H9 (cell line): ENCODE measurements around the gene RNU1-1. TPM values are rescaled to one million over a fixed set of nuclear protein-coding genes. Genes with fewer than 3 reads are reported as not detected.
"Not testable (repeated sequence)": the region's sequence is repeated elsewhere in the genome, so short reads cannot be mapped to it uniquely, and the experiment has no call there.

Experiments
- DNase-seq: peaks from one replicate; pipeline ENCODE4 v3.0.0-alpha.2; 2017
- H2AFZ ChIP-seq: one replicate; pipeline ENCODE4 v1.6.1; 2013; ENCODE audit warnings: mild to moderate bottlenecking, low read length, control low read depth, moderate library complexity
- H2AK5ac ChIP-seq: 2 replicates; pipeline ENCODE4 v1.6.1; 2013; ENCODE audit warnings: low read length, control low read depth, mixed read lengths; ENCODE audit not compliant: insufficient read length
- H2BK120ac ChIP-seq: one replicate; pipeline ENCODE4 v1.6.1; 2013; ENCODE audit warnings: low read depth, mild to moderate bottlenecking, low read length, control low read depth, inconsistent platforms; ENCODE audit not compliant: poor library complexity, severe bottlenecking
- H2BK12ac ChIP-seq: 2 replicates; pipeline ENCODE4 v1.6.1; 2013; ENCODE audit warnings: low read length, control low read depth, mixed read lengths, low read depth; ENCODE audit not compliant: insufficient read length
- H2BK15ac ChIP-seq: 2 replicates; pipeline ENCODE4 v1.6.1; 2013; ENCODE audit warnings: low read depth, low read length, control low read depth
- H2BK20ac ChIP-seq: one replicate; pipeline ENCODE4 v1.6.1; 2013; ENCODE audit warnings: low read depth, mild to moderate bottlenecking, low read length, control low read depth, inconsistent platforms; ENCODE audit not compliant: poor library complexity, severe bottlenecking
- H2BK5ac ChIP-seq: 2 replicates; pipeline ENCODE4 v1.6.1; 2013; ENCODE audit warnings: low read length, control low read depth, mixed read lengths; ENCODE audit not compliant: insufficient read length
- H3K14ac ChIP-seq: 2 replicates; pipeline ENCODE4 v1.6.1; 2013; ENCODE audit warnings: low read length, control low read depth; ENCODE audit not compliant: insufficient read depth
- H3K18ac ChIP-seq: 2 replicates; pipeline ENCODE4 v1.6.1; 2013; ENCODE audit warnings: low read depth, mild to moderate bottlenecking, mixed read lengths, low read length, control low read depth; ENCODE audit not compliant: insufficient read length
- H3K23ac ChIP-seq: 2 replicates; pipeline ENCODE4 v1.6.1; 2013; ENCODE audit warnings: low read length, control low read depth, mixed read lengths, low read depth; ENCODE audit not compliant: insufficient read length
- H3K23me2 ChIP-seq: 2 replicates; pipeline ENCODE4 v1.6.1; 2013; ENCODE audit warnings: low read depth, mild to moderate bottlenecking, mixed read lengths, low read length, control low read depth; ENCODE audit not compliant: insufficient read length, poor library complexity, severe bottlenecking
- H3K27ac ChIP-seq: 2 replicates; pipeline ENCODE4 v1.5.1; 2013; ENCODE audit warnings: low read length, control low read depth, mixed read lengths, low read depth; ENCODE audit not compliant: insufficient read length
- H3K27me3 ChIP-seq: 2 replicates; pipeline ENCODE4 v1.6.1; 2013; ENCODE audit warnings: low read length, control low read depth, inconsistent platforms; ENCODE audit not compliant: insufficient read depth
- H3K4ac ChIP-seq: 2 replicates; pipeline ENCODE4 v1.6.1; 2013; ENCODE audit warnings: low read depth, mild to moderate bottlenecking, control low read depth, inconsistent platforms, low read length, moderate library complexity
- H3K4me1 ChIP-seq: 2 replicates; pipeline ENCODE4 v1.6.1; 2013; ENCODE audit warnings: low read length, control low read depth, inconsistent platforms; ENCODE audit not compliant: insufficient read depth
- H3K4me2 ChIP-seq: 2 replicates; pipeline ENCODE4 v1.6.1; 2013; ENCODE audit warnings: low read length, control low read depth, mixed read lengths; ENCODE audit not compliant: insufficient read length, insufficient read depth
- H3K56ac ChIP-seq: 2 replicates; pipeline ENCODE4 v1.6.1; 2013; ENCODE audit warnings: low read depth, mild to moderate bottlenecking, mixed read lengths, low read length, control low read depth; ENCODE audit not compliant: insufficient read length
- H3K79me1 ChIP-seq: 2 replicates; pipeline ENCODE4 v1.6.1; 2013; ENCODE audit warnings: low read depth, mild to moderate bottlenecking, moderate library complexity, low read length, control low read depth, inconsistent platforms; ENCODE audit not compliant: insufficient read depth, poor library complexity, severe bottlenecking
- H3K79me2 ChIP-seq: 2 replicates; pipeline ENCODE4 v1.6.1; 2013; ENCODE audit warnings: low read length, control low read depth, inconsistent platforms; ENCODE audit not compliant: insufficient read depth
- H3K9ac ChIP-seq: 2 replicates; pipeline ENCODE4 v1.6.1; 2013; ENCODE audit warnings: low read length, control low read depth, mixed read lengths; ENCODE audit not compliant: insufficient read length; ENCODE audit errors: extremely low read depth
- H3K9me3 ChIP-seq: one replicate; pipeline ENCODE4 v1.6.1; 2013; ENCODE audit warnings: low read depth, low read length, inconsistent platforms; ENCODE audit not compliant: control insufficient read depth
- H3T11ph ChIP-seq: one replicate; pipeline ENCODE4 v1.6.1; 2013; ENCODE audit warnings: mild to moderate bottlenecking, low read length, control low read depth, inconsistent platforms
- H4K20me1 ChIP-seq: one replicate; pipeline ENCODE4 v1.6.1; 2013; ENCODE audit not compliant: control insufficient read depth, insufficient read length, insufficient read depth
- H4K5ac ChIP-seq: 2 replicates; pipeline ENCODE4 v1.6.1; 2013; ENCODE audit warnings: low read depth, mild to moderate bottlenecking, mixed read lengths, low read length, control low read depth; ENCODE audit not compliant: insufficient read length
- H4K8ac ChIP-seq: replicated peaks from 2 replicates; pipeline ENCODE4 v1.6.1; 2013; ENCODE audit warnings: low read length, control low read depth, mixed read lengths, low read depth; ENCODE audit not compliant: insufficient read length
- H4K91ac ChIP-seq: 2 replicates; pipeline ENCODE4 v1.6.1; 2013; ENCODE audit warnings: low read depth, mild to moderate bottlenecking, moderate library complexity, mixed read lengths, low read length, control low read depth; ENCODE audit not compliant: insufficient read length
- H3K27ac Mint-ChIP-seq, 3 experiments: 2 replicates in 2 of 3; 3 replicates in 1 of 3; pipeline ENCODE4 v1.8.0; 2020 to 2021; ENCODE audit warnings: mixed read lengths in 3 of 3, mild to moderate bottlenecking in 1 of 3, moderate library complexity in 1 of 3
- H3K27me3 Mint-ChIP-seq: 2 replicates; pipeline ENCODE4 v1.8.0; 2021; ENCODE audit warnings: low read depth, mild to moderate bottlenecking, moderate library complexity, mixed read lengths
- H3K36me3 Mint-ChIP-seq, 3 experiments: 2 replicates in 2 of 3; 3 replicates in 1 of 3; pipeline ENCODE4 v1.8.0; 2020 to 2021; ENCODE audit warnings: low read depth in 3 of 3, mixed read lengths in 3 of 3; ENCODE audit not compliant: insufficient read depth in 1 of 3
- H3K4me1 Mint-ChIP-seq, 2 experiments: 2 replicates each; pipeline ENCODE4 v1.8.0; 2020; ENCODE audit warnings: mixed read lengths in 2 of 2
- H3K4me3 Mint-ChIP-seq, 2 experiments: 2 replicates in 1 of 2; 3 replicates in 1 of 2; pipeline ENCODE4 v1.8.0; 2020 to 2021; ENCODE audit warnings: mild to moderate bottlenecking in 2 of 2, mixed read lengths in 2 of 2, moderate library complexity in 1 of 2
- H3K9me3 Mint-ChIP-seq, 2 experiments: 2 replicates in 1 of 2; 3 replicates in 1 of 2; pipeline ENCODE4 v1.8.0; 2020; ENCODE audit warnings: mild to moderate bottlenecking in 2 of 2, mixed read lengths in 2 of 2, moderate library complexity in 1 of 2
- WGBS: extraction: QIAGEN DNeasy Blood & Tissue Kit; methylation state at CpG from one replicate; pipeline ENCODE4 v1.1.7; 2013; ENCODE audit warnings: missing lambda C conversion rate, low lambda C conversion rate, mixed read lengths; ENCODE audit not compliant: insufficient read length; ENCODE audit errors: extremely low coverage; 5-methylcytosine and 5-hydroxymethylcytosine counted together
- total RNA-seq: library from RNA; stranded (reverse); gene quantifications from 2 replicates; pipeline ENCODE4 v1.2.1, GENCODE V29; 2021

RNU1-1 gene
- total RNA-seq, 1 experiment from 2014 or later = 2,051 TPM

DNA sequence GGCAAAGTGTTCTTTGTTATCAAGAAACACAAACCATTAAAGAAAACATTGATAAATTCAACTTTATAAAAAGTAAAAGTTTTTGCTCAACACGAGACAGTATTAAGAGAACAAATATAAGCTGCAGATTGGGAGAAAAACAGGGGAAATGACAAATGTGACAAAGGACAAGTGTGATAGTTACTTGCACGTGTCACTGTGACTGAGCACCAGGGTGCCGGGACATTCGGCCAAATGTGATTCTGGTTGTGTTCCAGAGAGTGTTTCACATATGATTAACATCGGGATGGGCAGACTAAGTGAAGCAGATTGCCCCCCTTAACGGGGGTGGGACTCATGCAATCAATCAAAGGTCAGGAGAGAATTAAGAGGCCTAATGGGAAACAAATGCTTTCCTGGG lies 46.4 kb upstream of the RNU1-1 start:
- H2BK12ac ChIP-seq, H2AK5ac ChIP-seq, H4K91ac ChIP-seq, H3K4ac ChIP-seq, H3K4me1 Mint-ChIP-seq, H2BK5ac ChIP-seq, H3K23me2 ChIP-seq, H3K4me1 ChIP-seq, H2AFZ ChIP-seq, H3K27ac Mint-ChIP-seq, H3T11ph ChIP-seq, H2BK120ac ChIP-seq, H3K18ac ChIP-seq, H2BK20ac ChIP-seq, H4K8ac ChIP-seq, H3K14ac ChIP-seq, H3K79me1 ChIP-seq, H3K27me3 ChIP-seq, H3K4me3 Mint-ChIP-seq, H3K79me2 ChIP-seq, H2BK15ac ChIP-seq, H4K5ac ChIP-seq, H3K4me2 ChIP-seq, DNase-seq, H3K9ac ChIP-seq, H3K56ac ChIP-seq, H3K27ac ChIP-seq, H3K27me3 Mint-ChIP-seq, H3K36me3 Mint-ChIP-seq, H3K9me3 ChIP-seq, H3K9me3 Mint-ChIP-seq, H3K23ac ChIP-seq, H4K20me1 ChIP-seq: not testable (repeated sequence)
- WGBS = no CpG with 5 or more reads among the region's 6 CpGs

DNA sequence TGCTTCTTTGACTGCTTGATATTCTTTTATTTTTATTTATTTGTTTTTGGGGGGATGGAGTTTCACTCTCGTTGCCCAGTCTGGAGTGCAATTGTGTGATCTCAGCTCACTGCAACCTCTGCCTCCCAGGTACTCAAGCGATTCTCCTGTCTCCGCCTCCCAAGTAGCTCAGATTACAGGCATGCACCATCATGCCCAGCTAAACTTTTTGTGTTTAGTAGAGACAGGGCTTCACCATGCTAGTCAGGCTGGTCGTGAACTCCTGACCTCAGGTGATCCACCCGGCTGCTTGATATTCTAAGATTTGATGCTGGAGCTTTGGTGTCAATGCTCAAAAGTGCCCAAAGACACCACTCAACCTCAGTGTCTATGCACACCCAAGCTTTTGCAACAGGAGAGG lies 45.6 kb upstream of the RNU1-1 start:
- not testable (repeated sequence) for H2BK120ac ChIP-seq, H3K23ac ChIP-seq, H2AFZ ChIP-seq, H3K27ac Mint-ChIP-seq, H3K56ac ChIP-seq, H3K18ac ChIP-seq, H3T11ph ChIP-seq, H3K36me3 Mint-ChIP-seq, H3K4me2 ChIP-seq, H2BK12ac ChIP-seq, H3K23me2 ChIP-seq, H3K9me3 Mint-ChIP-seq, H3K4me1 Mint-ChIP-seq, H4K91ac ChIP-seq, H4K8ac ChIP-seq, H3K4me3 Mint-ChIP-seq, DNase-seq, H2BK20ac ChIP-seq, H3K79me2 ChIP-seq, H4K20me1 ChIP-seq, H2BK5ac ChIP-seq, H3K14ac ChIP-seq, H3K27me3 ChIP-seq, H3K4ac ChIP-seq, H2BK15ac ChIP-seq, H2AK5ac ChIP-seq, H3K27ac ChIP-seq, H3K9me3 ChIP-seq, H4K5ac ChIP-seq, H3K27me3 Mint-ChIP-seq, H3K9ac ChIP-seq, H3K79me1 ChIP-seq, H3K4me1 ChIP-seq
- no CpG with 5 or more reads among the region's 5 CpGs for WGBS
